ENCODE results near the gene TGFBR3.

The TGFBR3 gene

GRCh38 chr1:91706140-91706957 is 179.6 kb downstream of the TGFBR3 start:
- DNase-seq: no peak

- no peak for DNase-seq
Observed at GRCh38 chr1:91704746-91705145, 181.2 kb downstream of the TGFBR3 start.

- no peak for DNase-seq
Observed at GRCh38 chr1:91703095-91703494, 182.9 kb downstream of the TGFBR3 start.

GRCh38 chr1:91701472-91701869 is 184.5 kb downstream of the TGFBR3 start:
- DNase-seq: no peak

- no peak for DNase-seq
Observed at GRCh38 chr1:91700771-91701471, 185.0 kb downstream of the TGFBR3 start.

GRCh38 chr1:91700332-91700731 is 185.6 kb downstream of the TGFBR3 start:
- DNase-seq: no peak

- DNase-seq: no peak
Observed at GRCh38 chr1:91699339-91699974, 186.5 kb downstream of the TGFBR3 start.

- DNase-seq: no peak
Observed at GRCh38 chr1:91697861-91698260, 188.1 kb downstream of the TGFBR3 start.

- DNase-seq: no peak
Observed at GRCh38 chr1:91697416-91697815, 188.5 kb downstream of the TGFBR3 start.

- DNase-seq: no peak
Observed at GRCh38 chr1:91696321-91696720, 189.6 kb downstream of the TGFBR3 start.

- DNase-seq: no peak
Observed at GRCh38 chr1:91693557-91693956, 192.4 kb downstream of the TGFBR3 start.

GRCh38 chr1:91691525-91691924 is 194.4 kb downstream of the TGFBR3 start:
- DNase-seq: no peak

GRCh38 chr1:91689641-91690481 is 196.1 kb downstream of the TGFBR3 start:
- no peak for DNase-seq

GRCh38 chr1:91687452-91687851 is 198.5 kb downstream of the TGFBR3 start:
- no peak for DNase-seq

- peak; percentile 26 to 71 for DNase-seq
Observed at GRCh38 chr1:91685994-91686393, 200.0 kb downstream of the TGFBR3 start.

GRCh38 chr1:91684481-91685196 is 201.3 kb downstream of the TGFBR3 start:
- peak in 1 of 2 experiments; percentile 1 for DNase-seq

- DNase-seq: no peak
Observed at GRCh38 chr1:91683598-91683951, 202.4 kb downstream of the TGFBR3 start.

GRCh38 chr1:91682882-91683597 is 202.9 kb downstream of the TGFBR3 start:
- no peak for DNase-seq

GRCh38 chr1:91680556-91681155 is 205.3 kb downstream of the TGFBR3 start:
- DNase-seq: peak; percentile 0 to 8

- DNase-seq: no peak
Observed at GRCh38 chr1:91679446-91679845, 206.5 kb downstream of the TGFBR3 start.

- DNase-seq: no peak
Observed at GRCh38 chr1:91676030-91676429, 209.9 kb downstream of the TGFBR3 start.

Measured in NCI-H2081 (cell line).